ENCODE results near the gene SLC9A9. TPM values are rescaled to one million over a fixed set of nuclear protein-coding genes. Genes with fewer than 3 reads are reported as not detected.
A peak's percentile ranks its signal among the peaks of the same experiment; 100 is the strongest.

The SLC9A9 gene
- total RNA-seq, 1 donor from 2014 or later, result 12.2 TPM

DNA sequence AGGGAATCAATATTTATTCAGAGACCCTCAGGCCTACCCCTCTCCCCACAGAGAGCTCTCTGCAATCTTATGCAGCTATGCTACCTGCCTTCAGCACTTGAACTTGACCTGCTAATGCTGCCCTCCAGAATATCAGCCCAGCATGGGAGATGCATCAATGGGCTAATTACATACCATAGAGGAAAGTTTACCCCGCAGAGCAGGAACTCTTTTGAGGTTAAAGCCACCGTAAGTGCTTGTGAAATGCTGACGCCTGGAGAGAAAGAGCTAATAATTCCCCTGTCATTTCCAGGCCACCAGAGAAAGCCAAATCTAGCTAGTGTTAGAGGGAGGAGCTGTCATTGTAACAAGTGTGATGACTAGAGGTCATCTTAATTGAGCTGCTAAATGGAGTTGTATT is 601.2 kb downstream of the SLC9A9 start:
- DNase-seq (ENCODE audit: low spot score), result no peak

DNA sequence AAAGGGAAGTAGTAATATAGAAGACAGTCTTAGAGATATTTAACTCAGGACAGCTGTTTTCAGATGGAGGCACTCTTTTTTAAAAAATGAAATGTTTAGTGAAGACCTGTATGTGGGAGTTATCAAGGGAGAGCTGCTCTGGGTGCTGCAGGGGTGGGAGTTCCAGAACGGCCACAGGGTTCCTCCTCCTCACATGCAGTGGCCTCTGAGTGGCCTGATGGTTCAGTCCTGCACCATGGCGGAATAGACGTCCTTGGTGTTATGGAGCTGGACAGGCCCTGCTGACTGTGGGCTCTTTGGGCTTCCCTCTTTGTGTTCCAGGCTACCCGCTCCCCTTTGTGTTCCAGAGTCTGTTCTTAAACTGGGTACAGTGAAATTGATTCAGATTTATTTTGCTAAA is 602.6 kb downstream of the SLC9A9 start:
- DNase-seq (ENCODE audit: low spot score), result no peak

DNA sequence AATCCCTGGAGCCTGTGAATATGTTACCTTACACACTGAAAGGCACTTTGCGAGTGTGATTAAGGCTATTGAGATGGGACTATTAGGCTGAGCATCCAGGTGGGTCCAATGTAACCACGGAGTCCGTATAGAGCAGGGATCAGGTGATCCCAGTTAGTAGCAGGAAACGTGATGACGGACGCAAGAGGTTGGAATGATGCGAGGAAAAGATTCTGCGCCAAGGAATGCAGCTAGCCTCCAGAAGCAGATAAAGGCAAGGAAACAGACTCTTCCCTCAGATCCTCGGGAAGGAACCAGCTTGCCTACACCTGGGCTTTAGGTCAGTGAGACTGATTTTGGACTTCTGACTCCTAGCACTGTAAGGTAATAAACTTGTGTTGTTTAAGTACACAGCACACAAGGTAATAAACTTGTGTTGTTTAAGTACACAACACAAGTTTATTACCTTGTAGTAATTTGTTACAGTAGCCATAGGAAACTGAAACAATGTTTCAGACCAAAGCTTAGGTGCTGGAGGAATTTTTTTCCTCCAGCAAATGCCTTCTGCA is 603.7 kb downstream of the SLC9A9 start:
- DNase-seq (ENCODE audit: low spot score), result no peak

DNA sequence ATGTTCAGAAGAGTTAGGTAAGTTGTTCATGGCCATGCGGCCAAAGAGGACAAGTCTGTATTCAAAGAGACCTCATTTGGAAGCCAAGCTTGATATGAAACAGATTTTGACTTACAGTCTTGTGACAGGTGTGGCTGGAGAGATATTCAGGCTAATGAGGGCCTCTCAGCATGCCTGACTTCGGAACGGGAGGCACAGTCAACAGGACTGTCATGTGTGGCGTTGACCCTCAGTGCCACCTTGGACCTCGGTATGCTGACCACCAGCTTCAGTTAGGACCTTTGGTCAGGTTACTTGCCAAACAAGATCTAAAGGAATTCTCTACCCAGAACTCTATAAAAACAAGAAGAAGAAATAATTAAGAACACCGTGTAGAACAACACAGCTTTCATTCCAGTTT is 604.6 kb downstream of the SLC9A9 start:
- no peak for DNase-seq (ENCODE audit: low spot score)

DNA sequence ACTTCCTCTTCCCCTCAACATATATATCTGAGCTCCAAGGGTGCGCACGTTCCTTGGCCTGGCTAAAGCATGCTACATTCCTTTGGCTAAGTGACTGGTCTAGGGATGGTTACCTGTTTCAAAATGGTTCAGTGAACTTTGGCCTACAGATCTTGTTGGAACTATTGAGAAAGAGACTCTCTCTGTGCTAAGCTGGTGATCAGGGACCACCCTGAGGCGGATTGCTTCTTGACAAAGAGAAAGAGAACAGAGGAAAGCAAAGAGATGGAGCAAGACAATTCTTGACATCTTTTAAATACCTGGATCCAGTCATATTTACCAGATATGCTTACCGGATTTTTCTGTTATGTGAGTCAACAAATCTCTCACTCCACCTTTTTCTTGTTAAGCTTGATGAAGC is 605.6 kb downstream of the SLC9A9 start:
- DNase-seq (ENCODE audit: low spot score), result no peak

DNA sequence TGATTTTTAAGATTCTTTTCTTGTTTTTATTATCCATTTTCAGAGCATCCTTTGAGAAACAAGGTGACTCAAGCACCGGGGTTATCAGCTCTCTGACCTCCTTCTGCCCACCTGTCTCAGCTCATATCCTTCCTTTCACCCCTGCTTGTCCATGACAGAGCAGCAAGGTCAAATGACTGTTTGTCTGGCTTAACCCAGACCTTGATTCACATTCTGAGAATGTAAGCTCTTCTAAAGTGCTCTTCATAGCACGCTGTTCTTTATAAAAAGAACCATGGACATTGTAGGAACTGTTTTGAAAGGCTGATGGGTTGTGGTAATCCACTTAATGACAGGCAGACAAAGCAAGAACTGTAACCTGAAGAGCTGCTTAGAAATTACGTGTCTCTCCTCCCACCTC is 606.2 kb downstream of the SLC9A9 start:
- DNase-seq (ENCODE audit: low spot score), result no peak

DNA sequence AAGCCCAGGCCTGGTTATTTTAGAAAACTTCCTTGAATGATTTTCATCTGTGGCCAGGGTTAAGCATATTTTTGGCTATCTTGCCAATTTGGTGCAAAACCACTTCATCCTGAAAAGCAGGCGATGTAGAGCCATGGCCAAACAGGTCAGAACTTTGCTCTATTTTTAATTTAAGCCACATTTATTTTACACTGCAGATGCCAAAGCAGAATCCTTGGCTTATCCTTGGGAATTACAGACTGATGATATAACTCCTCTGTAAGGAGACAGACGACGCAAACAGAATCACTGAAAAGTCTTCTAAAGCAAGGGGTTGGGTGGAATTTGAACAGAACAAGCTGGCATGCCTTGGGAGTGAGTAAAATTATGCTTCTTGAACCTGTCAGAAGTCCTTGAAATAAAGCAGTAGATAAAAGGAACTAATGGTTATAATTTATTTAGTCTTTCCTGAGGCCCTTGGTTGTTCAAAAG is 606.8 kb downstream of the SLC9A9 start:
- DNase-seq (ENCODE audit: low spot score), result peak; percentile 18

DNA sequence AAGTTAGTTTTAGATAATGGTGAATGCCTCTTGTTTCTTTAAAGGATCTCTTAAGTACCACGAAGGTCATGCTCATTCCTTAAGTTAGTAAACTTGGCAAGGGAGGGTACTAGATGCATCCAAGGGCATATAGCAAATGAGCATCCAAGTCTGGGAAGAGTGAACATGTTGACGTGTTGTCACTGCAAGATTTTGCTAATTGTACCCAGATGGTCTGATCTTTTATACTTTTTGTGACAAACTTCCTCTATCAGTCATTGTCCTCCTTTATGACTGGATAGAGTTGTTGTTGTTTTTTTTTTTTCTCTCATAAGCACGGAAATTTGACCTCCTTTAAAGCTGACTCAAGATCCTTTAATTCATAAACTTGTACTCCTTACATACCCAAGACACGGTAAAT is 607.4 kb downstream of the SLC9A9 start:
- DNase-seq (ENCODE audit: low spot score), result no peak

DNA sequence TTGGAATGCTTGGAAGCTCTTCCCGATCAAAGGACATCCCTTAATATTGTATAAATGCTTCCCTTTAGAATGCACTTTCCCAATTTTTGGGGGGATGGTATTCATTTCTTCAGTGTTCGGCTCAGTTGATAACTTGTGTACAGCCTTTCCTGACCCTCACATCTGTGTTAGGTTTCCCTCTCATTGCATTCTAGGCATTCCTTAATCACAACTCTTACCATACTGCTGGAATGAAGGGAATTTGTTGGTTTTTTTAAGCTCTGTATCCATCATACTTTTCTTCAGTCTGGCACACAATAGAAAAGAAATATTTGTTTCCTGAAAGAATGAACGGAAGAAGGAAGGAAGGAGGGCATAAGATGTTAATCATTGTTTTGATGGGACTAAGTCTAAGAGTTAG is 609.2 kb downstream of the SLC9A9 start:
- DNase-seq (ENCODE audit: low spot score), result no peak

DNA sequence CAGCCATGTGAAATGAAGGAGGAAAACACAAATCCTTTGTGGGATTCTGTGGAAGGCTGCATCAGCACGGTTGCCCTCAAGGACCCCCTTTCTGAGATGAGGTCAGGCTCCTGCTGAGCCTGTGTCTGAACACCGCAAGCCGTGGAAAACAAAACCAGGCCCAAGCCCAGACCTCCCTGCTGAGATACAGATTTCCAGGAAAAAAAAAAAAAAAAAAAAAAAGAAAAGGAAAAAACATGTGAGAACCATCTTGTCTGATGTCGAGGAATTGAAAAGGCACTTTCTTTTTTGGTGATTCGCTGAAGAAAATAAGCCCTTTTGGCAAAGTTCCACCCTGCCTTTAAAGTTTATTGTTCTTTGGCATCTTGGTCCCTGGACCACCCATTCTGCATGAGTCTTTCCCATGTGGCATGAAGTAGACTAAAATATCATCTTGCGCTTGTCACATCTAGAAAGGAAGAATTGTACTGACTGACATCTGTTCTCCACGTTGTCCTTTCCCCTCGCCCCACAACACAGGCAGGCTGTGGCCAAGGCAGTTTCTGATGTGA is 611.1 kb downstream of the SLC9A9 start:
- DNase-seq (ENCODE audit: low spot score), result no peak

DNA sequence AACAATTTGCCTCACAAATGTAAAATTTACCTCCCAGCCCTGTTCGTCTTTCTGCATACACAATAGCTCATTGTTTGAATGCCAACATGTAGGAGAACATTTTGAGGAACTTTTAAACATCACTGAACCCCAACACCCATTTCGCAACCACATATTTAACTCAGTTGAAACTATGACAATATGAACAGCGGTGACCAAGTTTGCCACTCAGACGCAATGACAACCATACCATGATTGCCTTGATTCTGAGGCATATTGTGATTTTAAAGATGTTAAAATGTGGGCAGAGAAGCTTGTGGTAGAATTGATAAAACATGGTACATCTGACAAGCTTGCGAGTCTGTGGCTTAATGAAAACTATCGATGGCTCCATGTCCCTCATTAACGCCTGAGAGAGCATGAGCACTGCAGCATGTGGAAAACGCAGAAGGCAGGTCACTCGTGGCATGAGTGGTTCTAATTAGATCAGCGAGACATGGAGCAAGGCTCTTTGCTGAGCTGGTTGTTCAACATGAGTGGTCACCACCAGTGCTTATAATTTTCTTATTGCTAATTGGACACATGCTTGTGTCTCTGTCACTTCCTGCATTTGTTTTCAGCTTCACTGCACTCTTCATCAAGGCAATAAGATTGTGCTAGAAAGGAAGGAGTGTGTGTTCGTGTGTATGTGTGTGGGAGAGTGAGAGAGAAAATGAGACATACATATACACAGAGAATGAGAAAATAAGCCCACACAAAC is 611.9 kb downstream of the SLC9A9 start:
- no peak for DNase-seq (ENCODE audit: low spot score)

DNA sequence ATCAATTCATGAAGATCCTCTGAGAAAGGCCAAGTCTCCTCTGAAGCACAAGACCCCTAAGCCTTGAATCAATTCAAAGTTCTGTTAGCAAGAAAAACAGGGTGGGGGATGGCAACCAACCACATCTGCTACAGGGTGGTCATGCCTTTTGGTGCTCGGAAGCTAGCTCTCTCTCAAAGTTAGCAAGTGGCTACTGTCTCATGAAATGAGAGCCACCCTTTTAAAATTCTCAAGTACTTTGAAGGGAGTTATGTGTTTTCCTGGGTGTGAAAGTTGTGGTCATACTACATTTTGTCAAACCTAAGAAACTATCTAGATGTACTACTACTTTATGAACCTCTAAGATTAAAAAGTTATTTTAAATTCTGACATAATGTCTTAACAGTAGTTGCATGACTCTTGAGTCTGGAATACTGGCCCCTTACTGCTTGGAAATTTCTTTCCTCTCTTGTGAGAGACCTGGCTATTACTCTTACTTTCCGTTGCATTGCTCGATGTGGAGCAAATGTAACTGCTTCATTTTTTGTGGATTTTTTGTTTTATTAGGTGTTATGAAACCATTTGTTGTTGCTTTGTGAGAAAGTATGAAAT is 612.6 kb downstream of the SLC9A9 start:
- DNase-seq (ENCODE audit: low spot score), result no peak

DNA sequence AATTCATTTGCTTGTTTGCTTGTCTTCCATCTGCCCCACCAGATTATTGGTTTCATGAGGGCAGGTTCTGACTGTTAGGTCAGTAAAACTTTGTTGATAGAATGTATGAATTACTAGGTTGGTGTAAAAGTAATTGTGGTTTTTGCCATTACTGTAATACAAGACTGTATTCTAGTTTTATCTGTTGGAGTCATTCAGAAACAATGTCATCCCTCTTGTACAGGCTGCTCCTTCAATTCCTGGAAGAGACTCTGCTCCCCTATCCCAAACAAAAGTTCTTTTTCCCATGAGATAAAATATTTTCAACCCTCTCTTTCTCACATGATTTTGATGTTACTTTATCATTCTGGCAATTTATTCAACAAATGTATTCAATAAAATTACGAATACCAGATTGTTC is 613.7 kb downstream of the SLC9A9 start:
- DNase-seq (ENCODE audit: low spot score), result no peak

DNA sequence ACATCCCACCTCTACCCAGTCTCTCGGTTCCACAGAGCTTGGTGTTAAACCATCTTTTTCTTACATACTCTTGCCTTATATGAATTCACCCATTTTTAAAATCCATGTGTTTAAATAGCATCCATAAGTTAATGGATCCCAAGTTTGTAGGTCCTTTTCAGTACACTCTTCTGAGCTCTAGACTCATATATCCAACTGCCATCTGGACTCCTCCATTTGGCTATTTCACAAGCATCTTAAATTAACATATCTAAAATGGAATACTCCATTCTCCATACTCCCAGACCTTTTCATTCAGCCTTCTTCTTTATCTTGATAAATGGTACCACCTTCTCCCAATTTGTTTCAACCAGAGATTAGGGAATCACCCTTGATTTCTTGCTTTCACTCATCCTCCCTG is 615.3 kb downstream of the SLC9A9 start:
- DNase-seq (ENCODE audit: low spot score), result no peak

DNA sequence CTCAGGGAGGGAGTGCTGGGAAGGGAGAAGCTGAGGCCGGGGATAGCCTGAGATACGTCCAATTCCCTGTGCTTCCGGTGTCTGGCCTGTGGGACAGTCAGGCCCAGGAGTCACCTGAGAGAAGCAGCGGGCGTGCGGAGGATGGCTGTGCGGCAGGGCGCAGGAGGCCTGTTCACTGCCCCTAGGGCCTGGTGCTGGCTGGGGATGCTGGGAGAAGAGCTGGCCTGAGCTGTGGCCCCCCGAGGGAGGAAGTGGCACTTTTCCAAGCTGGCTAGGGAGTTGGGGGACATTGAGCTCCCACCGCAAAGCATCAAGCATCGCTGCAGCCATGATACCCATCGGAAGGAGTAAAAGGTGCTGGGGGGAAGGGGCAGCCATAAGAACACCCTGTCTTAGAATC is 619.9 kb downstream of the SLC9A9 start:
- DNase-seq (ENCODE audit: low spot score), result no peak

DNA sequence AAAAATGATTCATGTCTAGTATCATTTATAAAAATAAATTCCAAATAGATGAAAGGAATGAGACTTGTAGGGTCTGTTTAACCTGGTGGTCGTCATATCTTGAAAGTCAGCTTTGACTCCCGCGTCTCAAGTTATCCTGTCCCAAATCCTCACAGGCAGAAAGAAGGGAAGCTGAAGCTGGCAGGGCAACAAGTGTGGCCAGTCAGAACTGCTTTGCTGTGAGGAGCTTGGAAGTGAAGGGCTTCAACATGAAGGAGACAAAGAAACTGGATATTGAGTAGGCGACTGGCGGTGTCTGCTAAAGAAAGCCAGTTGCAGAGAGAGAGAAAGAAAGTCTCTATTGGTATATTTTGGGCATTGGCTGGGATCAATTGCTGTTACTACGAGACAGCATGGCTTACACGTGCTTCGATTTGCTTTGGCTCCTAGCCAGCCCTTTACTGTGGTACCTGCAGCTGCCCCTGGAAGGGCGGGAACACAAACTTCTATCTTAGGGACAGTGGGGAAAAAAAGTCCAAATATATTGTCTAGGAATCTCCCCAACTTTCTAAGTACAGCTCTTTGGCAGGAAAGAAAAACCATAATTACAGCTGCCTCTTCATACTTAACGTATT is 621.5 kb downstream of the SLC9A9 start:
- DNase-seq (ENCODE audit: low spot score), result no peak

DNA sequence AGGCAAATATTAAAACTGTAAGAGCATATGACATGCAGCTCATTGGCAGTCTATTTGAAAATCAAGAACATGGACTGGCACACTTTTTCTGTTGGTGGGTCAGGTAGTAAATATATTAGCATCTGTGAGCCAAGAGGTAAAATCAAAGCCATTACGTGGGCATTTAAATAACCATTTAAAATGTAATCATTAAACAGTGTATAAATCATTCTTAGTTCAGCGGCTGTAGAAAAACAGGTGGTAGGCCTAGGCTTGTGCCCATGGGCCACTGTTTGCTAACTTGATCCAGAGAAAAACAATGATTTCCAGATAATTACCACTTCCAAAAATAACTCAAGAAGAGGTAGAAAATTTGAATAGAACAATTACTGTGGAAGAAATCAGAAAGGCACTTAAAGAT is 623.6 kb downstream of the SLC9A9 start:
- DNase-seq (ENCODE audit: low spot score), result no peak

DNA sequence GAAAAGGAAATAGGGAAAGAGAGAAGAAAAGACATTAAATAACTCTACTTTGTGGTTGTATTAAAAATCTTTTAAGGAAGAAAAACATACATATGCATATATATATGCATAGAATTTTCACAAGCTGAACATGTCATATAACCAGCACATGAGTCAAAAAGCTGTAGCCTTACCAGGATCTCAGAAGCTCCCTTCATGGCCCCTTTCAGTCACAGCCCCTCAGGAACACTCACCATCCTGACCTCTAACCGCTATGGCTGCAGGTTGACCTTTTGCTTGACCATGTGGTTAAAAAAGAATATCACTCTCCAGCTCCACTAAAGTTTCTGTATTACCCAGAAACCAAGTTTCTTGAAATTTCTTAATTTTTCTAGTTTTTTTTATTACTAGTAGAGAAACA is 625.3 kb downstream of the SLC9A9 start:
- DNase-seq (ENCODE audit: low spot score), result no peak

DNA sequence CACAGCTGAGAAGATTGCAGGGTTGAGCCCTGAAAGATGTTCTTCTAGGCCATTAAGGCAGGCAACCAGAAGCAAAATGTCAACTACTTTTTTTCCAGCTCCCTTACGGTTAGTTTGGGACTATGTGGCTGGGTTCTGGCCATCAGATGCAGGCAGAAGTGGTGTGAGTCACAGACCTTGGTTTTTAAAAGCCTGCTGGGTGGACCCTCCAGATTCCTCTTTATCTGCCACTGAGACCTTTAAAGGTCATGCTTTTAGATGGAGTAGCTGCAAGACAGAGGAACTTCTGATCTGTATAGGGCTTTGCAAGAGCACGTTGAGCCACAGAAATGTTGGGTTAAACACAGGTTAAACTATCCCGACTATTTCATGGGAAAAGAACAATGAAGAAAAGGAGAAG is 625.8 kb downstream of the SLC9A9 start:
- no peak for DNase-seq (ENCODE audit: low spot score)

DNA sequence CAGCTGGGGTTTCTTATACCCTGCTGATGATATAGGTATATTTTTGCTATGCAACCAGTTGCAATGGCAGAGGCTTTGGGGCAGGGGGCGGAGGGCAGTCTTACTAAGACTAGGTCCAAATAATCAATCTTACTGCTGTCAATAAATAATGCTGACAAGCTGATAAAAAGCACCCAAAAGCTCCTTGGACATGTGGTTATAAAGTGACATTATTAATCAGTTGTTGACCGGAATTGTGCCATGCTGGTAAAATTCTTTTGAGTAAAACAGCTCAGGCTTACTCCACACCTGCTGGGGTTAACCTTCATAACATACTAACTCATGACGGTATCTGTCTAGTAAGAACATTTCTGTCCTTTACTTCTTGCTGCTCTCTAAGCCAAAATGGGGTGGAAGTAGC is 626.8 kb downstream of the SLC9A9 start:
- no peak for DNase-seq (ENCODE audit: low spot score)

DNA sequence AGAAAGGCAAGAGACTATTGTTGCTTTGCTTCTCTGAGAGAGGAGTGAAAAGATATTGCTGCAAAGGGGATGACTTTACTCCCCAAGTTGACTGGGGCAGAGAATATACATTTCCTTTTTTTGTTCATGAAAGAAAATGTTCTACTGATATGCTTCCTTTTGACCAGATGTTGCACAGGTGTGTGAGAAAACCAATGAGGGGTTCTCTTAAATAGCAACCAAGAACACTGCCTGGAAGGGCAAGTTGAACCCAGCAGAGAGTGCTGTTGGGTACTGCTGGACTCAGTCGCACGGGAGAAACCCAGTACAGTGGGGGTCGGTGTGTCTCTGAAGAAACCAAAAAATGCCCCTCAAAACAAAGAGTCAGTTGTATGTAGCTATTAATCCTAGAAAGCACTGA is 627.5 kb downstream of the SLC9A9 start:
- no peak for DNase-seq (ENCODE audit: low spot score)

DNA sequence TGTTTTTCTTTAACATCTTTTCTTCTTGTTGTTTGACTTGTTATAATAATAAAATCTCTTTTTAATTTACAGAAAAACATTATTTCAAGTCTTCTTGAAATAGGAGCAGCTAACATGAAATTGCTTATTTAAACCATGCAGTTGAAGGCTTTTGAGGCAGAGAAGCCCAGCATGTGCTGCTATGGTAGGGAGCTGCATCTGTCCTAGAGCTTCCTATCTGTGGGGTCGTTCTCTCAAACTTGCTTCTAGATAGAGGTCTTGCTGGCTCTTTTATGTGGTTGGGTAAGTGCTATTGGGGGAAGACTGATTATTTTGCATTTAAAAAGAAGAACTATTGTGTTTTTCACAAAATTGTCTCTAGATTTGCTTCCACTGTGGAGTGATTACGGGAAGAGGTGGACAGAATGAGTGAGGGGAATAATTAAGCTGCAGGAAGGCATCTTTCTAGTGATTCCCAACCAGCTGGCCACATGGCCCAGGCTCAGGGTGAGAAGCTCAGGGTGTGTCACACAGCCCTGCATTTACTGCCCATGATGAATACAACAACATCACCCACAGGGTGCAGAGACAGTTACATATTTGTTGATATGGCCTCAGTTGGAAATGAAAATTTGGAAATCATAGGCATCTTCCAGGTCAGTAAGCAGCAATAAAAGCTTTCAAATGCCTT is 630.0 kb downstream of the SLC9A9 start:
- DNase-seq (ENCODE audit: low spot score), result no peak

Data from mucosa of gallbladder (tissue), 1 donor.